OCI-LY1 (cell line): ENCODE measurements around the gene ZBTB5.
"Not testable (repeated sequence)": the region's sequence is repeated elsewhere in the genome, so short reads cannot be mapped to it uniquely, and the experiment has no call there.

Experiments used
- CTCF ChIP-seq: fragments of 200-600 bp; sonication (generic), shearing (Covaris generic); IDR thresholded peaks from 2 replicates; pipeline ENCODE4 v1.5.1; 2017; ENCODE audit warnings: mild to moderate bottlenecking, antibody characterized with exemption, low read length, moderate library complexity, mixed read lengths
- EZH2 ChIP-seq: fragments of 200-600 bp; sonication (generic), shearing (Covaris generic); IDR thresholded peaks from 2 replicates; pipeline ENCODE4 v1.8.0; 2017; ENCODE audit warnings: borderline replicate concordance, mixed run types, mild to moderate bottlenecking, antibody characterized with exemption, low read length, moderate library complexity, mixed read lengths

GRCh38 chr9:37397948-37398347 is 67.3 kb downstream of the ZBTB5 start:
- TF ChIP-seq CTCF, EZH2: not testable (repeated sequence)
